Measurements from ENCODE around the gene MORN4.

GRCh38 chr10:97584798-97585438 lies 48.4 kb downstream of the MORN4 start:
- TF ChIP-seq CTCF (IDR thresholded peaks at IDR 0.05; ENCODE audit: insufficient read depth, low read length, poor library complexity, severe bottlenecking) (no peak), EZH2phosphoT487 (conservative IDR thresholded peaks at IDR 0.05; ENCODE audit: low read length) (no peak)
